Stimulated activated CD4-positive, alpha-beta T cell treated with anti-CD3 and anti-CD28 coated beads, Interleukin-15, amount 100 ng/mL, for 48 hours (primary cell): ENCODE measurements around the gene CLEC4G.
A peak's percentile ranks its signal among the peaks of the same experiment; 100 is the strongest.

ENCODE experiments used
- DNase-seq, 2 donors: peaks; one replicate each; pipeline ENCODE4 v3.0.0-alpha.2; 2020; ENCODE audit warnings: low read depth in 2 of 2

The CLEC4G gene

GRCh38 chr19:7729211-7729610 is 2.7 kb downstream of the CLEC4G start:
- no peak for DNase-seq

GRCh38 chr19:7725791-7726190 is 6.1 kb downstream of the CLEC4G start:
- DNase-seq = no peak

GRCh38 chr19:7722231-7722651 is 9.7 kb downstream of the CLEC4G start:
- no peak for DNase-seq

GRCh38 chr19:7720351-7720750 is 11.6 kb downstream of the CLEC4G start:
- no peak for DNase-seq

GRCh38 chr19:7718668-7719067 is 13.2 kb downstream of the CLEC4G start:
- no peak for DNase-seq

GRCh38 chr19:7716762-7717161 is 15.1 kb downstream of the CLEC4G start:
- DNase-seq = no peak

- no peak for DNase-seq
These were observed 16.2 kb downstream of the CLEC4G start for GRCh38 chr19:7715671-7716070.

- DNase-seq = no peak
These were observed 21.3 kb downstream of the CLEC4G start for GRCh38 chr19:7710616-7711015.

GRCh38 chr19:7709932-7710460 is 21.9 kb downstream of the CLEC4G start:
- no peak for DNase-seq

GRCh38 chr19:7706955-7707456 is 24.9 kb downstream of the CLEC4G start:
- no peak for DNase-seq

- DNase-seq = no peak
These were observed 25.5 kb downstream of the CLEC4G start for GRCh38 chr19:7706188-7706954.

GRCh38 chr19:7705387-7706187 is 26.3 kb downstream of the CLEC4G start:
- DNase-seq = peak; percentile 64 to 68

GRCh38 chr19:7704280-7705060 is 27.4 kb downstream of the CLEC4G start:
- no peak for DNase-seq

GRCh38 chr19:7703332-7703731 is 28.6 kb downstream of the CLEC4G start:
- no peak for DNase-seq

GRCh38 chr19:7701654-7702457 is 30.1 kb downstream of the CLEC4G start, which contains the start of gene FCER2:
Gene FCER2, minus strand, starts transcription at chr19:7702131. Its CDS starts 2,371 bp downstream, at chr19:7699760.
- no peak for DNase-seq

GRCh38 chr19:7701049-7701653 is 30.8 kb downstream of the CLEC4G start:
- DNase-seq = no peak

- DNase-seq = peak in 1 of 2 donors; percentile 56
These were observed 32.2 kb downstream of the CLEC4G start for GRCh38 chr19:7699417-7700401.

GRCh38 chr19:7699003-7699402 is 32.9 kb downstream of the CLEC4G start:
- no peak for DNase-seq

GRCh38 chr19:7698583-7698982 is 33.3 kb downstream of the CLEC4G start:
- no peak for DNase-seq
